A673 (cell line): ENCODE data around the gene COL16A1.
A peak's percentile ranks its signal among the peaks of the same experiment; 100 is the strongest.

Experiments used
- EZH2 ChIP-seq: fragments of 200-600 bp; sonication (generic); IDR thresholded peaks from 2 replicates; pipeline ENCODE4 v1.6.1; 2017; ENCODE audit warnings: borderline replicate concordance, low read depth, mild to moderate bottlenecking, mixed read lengths, antibody characterized with exemption, low read length; ENCODE audit not compliant: poor library complexity, severe bottlenecking
- TF ChIP-seq, protein P1 (sequence below): fragments of 300-800, 200-600 bp; sonication (generic); conservative IDR thresholded peaks from 2 replicates; pipeline ENCODE4 v1.5.1; 2017; ENCODE audit warnings: low read depth, mild to moderate bottlenecking, antibody characterized with exemption, low read length, moderate library complexity, mixed read lengths

DNA sequence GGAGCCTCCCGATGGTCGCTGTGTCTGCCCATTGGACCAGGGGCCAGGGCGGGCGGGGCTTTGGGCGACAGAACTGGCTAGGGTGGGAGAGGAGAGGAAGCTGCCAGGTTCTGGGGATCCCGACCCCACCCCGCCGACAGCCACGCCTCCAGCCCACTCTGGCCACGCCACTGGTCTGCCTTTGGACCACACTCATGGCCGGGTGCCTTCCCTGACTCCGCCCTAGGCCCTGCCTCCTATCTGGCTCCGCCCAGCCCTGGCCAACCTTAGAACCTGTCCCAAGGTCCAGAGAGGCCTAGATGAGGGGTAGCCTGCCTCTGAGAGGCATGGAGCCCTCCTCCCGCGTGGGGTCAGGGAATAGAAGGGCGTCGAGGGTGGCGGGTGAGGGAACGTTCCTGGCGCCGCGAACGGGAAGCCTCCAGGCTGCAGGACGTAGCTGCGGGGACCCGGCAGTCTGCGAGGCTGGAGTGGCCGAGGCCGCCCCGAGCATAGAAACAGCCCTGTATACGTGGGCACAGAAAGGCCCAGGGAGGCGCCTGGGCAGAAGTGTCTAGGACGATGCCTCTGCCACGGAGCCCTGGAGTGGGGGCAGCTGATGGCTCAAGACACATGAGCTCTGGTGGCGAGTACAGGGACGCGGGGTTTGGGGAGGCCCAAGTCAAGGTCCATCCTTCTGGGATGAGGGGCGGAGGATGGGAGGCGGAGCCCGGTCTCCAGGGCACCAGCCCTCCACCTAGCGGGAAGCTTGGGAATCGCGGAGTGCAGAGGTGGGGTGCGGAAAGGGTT, 11.5 kb upstream of the COL16A1 start:
- TF ChIP-seq, protein P1, sequence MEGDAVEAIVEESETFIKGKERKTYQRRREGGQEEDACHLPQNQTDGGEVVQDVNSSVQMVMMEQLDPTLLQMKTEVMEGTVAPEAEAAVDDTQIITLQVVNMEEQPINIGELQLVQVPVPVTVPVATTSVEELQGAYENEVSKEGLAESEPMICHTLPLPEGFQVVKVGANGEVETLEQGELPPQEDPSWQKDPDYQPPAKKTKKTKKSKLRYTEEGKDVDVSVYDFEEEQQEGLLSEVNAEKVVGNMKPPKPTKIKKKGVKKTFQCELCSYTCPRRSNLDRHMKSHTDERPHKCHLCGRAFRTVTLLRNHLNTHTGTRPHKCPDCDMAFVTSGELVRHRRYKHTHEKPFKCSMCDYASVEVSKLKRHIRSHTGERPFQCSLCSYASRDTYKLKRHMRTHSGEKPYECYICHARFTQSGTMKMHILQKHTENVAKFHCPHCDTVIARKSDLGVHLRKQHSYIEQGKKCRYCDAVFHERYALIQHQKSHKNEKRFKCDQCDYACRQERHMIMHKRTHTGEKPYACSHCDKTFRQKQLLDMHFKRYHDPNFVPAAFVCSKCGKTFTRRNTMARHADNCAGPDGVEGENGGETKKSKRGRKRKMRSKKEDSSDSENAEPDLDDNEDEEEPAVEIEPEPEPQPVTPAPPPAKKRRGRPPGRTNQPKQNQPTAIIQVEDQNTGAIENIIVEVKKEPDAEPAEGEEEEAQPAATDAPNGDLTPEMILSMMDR, result peak; percentile 89
- no peak for TF ChIP-seq EZH2
